ENCODE data around the gene MARVELD1. TPM values are rescaled to one million over a fixed set of nuclear protein-coding genes. Genes with fewer than 3 reads are reported as not detected.

Gene MARVELD1
- total and polyA plus RNA-seq, 7 donors: 16.2 to 40.7 (median 20.0) TPM

GRCh38 chr10:97685395-97685958 lies 28.1 kb upstream of the MARVELD1 start:
- Histone ChIP-seq H3K4me3 (peak overlapping the region; percentile 67 to 76 (median 72)), H3K4me1 (peaks cover 0 to 60% (median 53%) of the 10 kb centered on the region in 4 donors), H3K9me3 (no peaks in the 10 kb centered on the region), H3K36me3 (no peaks in the 10 kb centered on the region), H3K27ac (peak overlapping the region; percentile 91 to 92 (median 92)), H3K27me3 (no peaks in the 10 kb centered on the region)
- DNase-seq: peak; percentile 73
- intact Hi-C loops (cut with DNase I): no loop called here
- 7 to 58% methylated on average over 2 of the region's 2 CpGs for WGBS, 2 donors
- TF ChIP-seq EP300 (IDR thresholded peaks at IDR 0.05) (no peak), CTCF (IDR thresholded peaks at IDR 0.05) (peak in 1 of 4 experiments; percentile 27), POLR2AphosphoS5 (IDR thresholded peaks at IDR 0.05) (no peak), POLR2A (IDR thresholded peaks at IDR 0.05) (no peak)

- TF ChIP-seq POLR2A (IDR thresholded peaks at IDR 0.05) (no peak), POLR2AphosphoS5 (IDR thresholded peaks at IDR 0.05) (no peak), EP300 (IDR thresholded peaks at IDR 0.05) (no peak), CTCF (IDR thresholded peaks at IDR 0.05) (no peak)
- Histone ChIP-seq H3K4me1 (peaks cover 0 to 60% (median 53%) of the 10 kb centered on the region in 4 donors), H3K36me3 (no peaks in the 10 kb centered on the region), H3K27me3 (no peaks in the 10 kb centered on the region), H3K9me3 (no peaks in the 10 kb centered on the region), H3K27ac (peak overlapping the region; percentile 91 to 92 (median 92)), H3K4me3 (peak overlapping the region; percentile 67 to 76 (median 72))
- no peak for DNase-seq
- WGBS, 2 donors: 3 to 18% methylated on average over 14 of the region's 14 CpGs
- intact Hi-C loops (cut with DNase I): loop anchor here (2.0 kb wide), 2 partner anchors 46 to 188 kb away; partner anchors contain the start of genes MMS19, PI4K2A and UBTD1
Observed at GRCh38 chr10:97686301-97686961, 27.1 kb upstream of the MARVELD1 start.

GRCh38 chr10:97686962-97687784 lies 26.4 kb upstream of the MARVELD1 start, which contains the start of gene AVPI1:
Gene AVPI1, minus strand, starts transcription at chr10:97687241. Its CDS starts 7,336 bp downstream, at chr10:97679905.
- Histone ChIP-seq H3K27me3 (no peaks in the 10 kb centered on the region), H3K36me3 (no peaks in the 10 kb centered on the region), H3K4me3 (peak within 1 kb of the TSS; percentile 67 to 76 (median 72)), H3K9me3 (no peaks in the 10 kb centered on the region), H3K4me1 (peaks cover 0 to 57% (median 53%) of the 10 kb centered on the region in 4 donors), H3K27ac (peak within 1 kb of the TSS; percentile 91 to 92 (median 92))
- WGBS, 2 donors: 0 to 1% methylated on average over 78 of the region's 78 CpGs
- TF ChIP-seq POLR2A (IDR thresholded peaks at IDR 0.05): peak; percentile 96 to 98
- no peak for TF ChIP-seq CTCF (IDR thresholded peaks at IDR 0.05)
- TF ChIP-seq POLR2AphosphoS5 (IDR thresholded peaks at IDR 0.05): peak; percentile 95 to 98 (median 98)
- peak; percentile 75 to 95 (median 90) for TF ChIP-seq EP300 (IDR thresholded peaks at IDR 0.05)
- DNase-seq: peak; percentile 99
- intact Hi-C loops (cut with DNase I): loop anchor here (2.0 kb wide), 2 partner anchors 46 to 188 kb away; partner anchors contain the start of genes MMS19, PI4K2A and UBTD1

Data from sigmoid colon (tissue), 7 donors.